Hepatocyte (in vitro differentiated cells): Measurements from ENCODE around the gene NELFB. TPM values are rescaled to one million over a fixed set of nuclear protein-coding genes. Genes with fewer than 3 reads are reported as not detected.

Source experiments
- DNase-seq: peaks from one replicate; pipeline ENCODE4 v3.0.0-alpha.2; 2016; ENCODE audit warnings: low spot score
- H2AFZ ChIP-seq: fragments of 200-600 bp; sonication (generic); 2 replicates; pipeline ENCODE4 v1.6.0; 2016; ENCODE audit warnings: antibody characterized with exemption, mild to moderate bottlenecking
- H3K27ac ChIP-seq: fragments of 200-600 bp; sonication (generic); 2 replicates; pipeline ENCODE4 v1.5.1; 2016; ENCODE audit warnings: mild to moderate bottlenecking
- H3K27me3 ChIP-seq: fragments of 200-600 bp; sonication (generic); 2 replicates; pipeline ENCODE4 v1.6.1; 2016
- H3K36me3 ChIP-seq: fragments of 200-600 bp; sonication (generic); replicated peaks from 2 replicates; pipeline ENCODE4 v1.5.1; 2016; ENCODE audit warnings: low read depth; ENCODE audit not compliant: insufficient read depth
- H3K4me1 ChIP-seq: fragments of 200-600 bp; sonication (generic); 2 replicates; pipeline ENCODE4 v1.5.1; 2016; ENCODE audit warnings: mild to moderate bottlenecking, moderate library complexity; ENCODE audit not compliant: insufficient read depth
- H3K4me2 ChIP-seq: fragments of 200-600 bp; sonication (generic); 2 replicates; pipeline ENCODE4 v1.6.0; 2016
- H3K4me3 ChIP-seq: fragments of 200-600 bp; sonication (generic); 2 replicates; pipeline ENCODE4 v1.5.1; 2016; ENCODE audit warnings: mild to moderate bottlenecking
- H3K79me2 ChIP-seq: fragments of 200-600 bp; sonication (generic); 2 replicates; pipeline ENCODE4 v1.6.0; 2017; ENCODE audit warnings: mild to moderate bottlenecking
- H3K9me2 ChIP-seq: fragments of 200-600 bp; sonication (generic); replicated peaks from 2 replicates; pipeline ENCODE4 v1.6.0; 2017; ENCODE audit warnings: mild to moderate bottlenecking; ENCODE audit not compliant: insufficient read depth
- H3K9me3 ChIP-seq: fragments of 200-600 bp; sonication (generic); 2 replicates; pipeline ENCODE4 v1.5.1; 2016; ENCODE audit warnings: low read depth, mild to moderate bottlenecking
- H4K20me1 ChIP-seq: fragments of 200-600 bp; sonication (generic); 2 replicates; pipeline ENCODE4 v1.6.0; 2016; ENCODE audit warnings: mild to moderate bottlenecking; ENCODE audit not compliant: insufficient read depth, poor library complexity, severe bottlenecking
- CTCF ChIP-seq: fragments of 200-600 bp; sonication (generic); IDR thresholded peaks from 2 replicates; pipeline ENCODE4 v1.5.1; 2016; ENCODE audit warnings: antibody characterized with exemption, mild to moderate bottlenecking; ENCODE audit not compliant: poor library complexity
- EZH2 ChIP-seq: fragments of 200-600 bp; sonication (generic); IDR thresholded peaks from 2 replicates; pipeline ENCODE4 v1.6.1; 2016; ENCODE audit warnings: antibody characterized with exemption, mild to moderate bottlenecking, borderline replicate concordance
- EZH2phosphoT487 ChIP-seq: fragments of 200-600 bp; sonication (generic); IDR thresholded peaks from one replicate; pipeline ENCODE4 v1.6.1; 2018; ENCODE audit warnings: antibody characterized with exemption, mild to moderate bottlenecking, low read depth, moderate library complexity; ENCODE audit not compliant: unreplicated experiment, severe bottlenecking
- WGBS: methylation state at CpG from one replicate; pipeline ENCODE4 v1.1.6; 2016; ENCODE audit warnings: low lambda C conversion rate; ENCODE audit errors: missing lambda C conversion rate; 5-methylcytosine and 5-hydroxymethylcytosine counted together
- polyA plus RNA-seq: library from polyadenylated mRNA; unstranded; fragments of >200 nt; fragmentation: Nextera tagmentation; extraction: Ambion mirVana; gene quantifications from 2 replicates; pipeline ENCODE4 v1.2.1, GENCODE V29; 2016
- total RNA-seq: library from RNA; depleted of rRNA; stranded (reverse); fragments of >200 nt; gene quantifications from 2 replicates; pipeline ENCODE4 v1.2.3, GENCODE V29; 2014

The NELFB gene
- total and polyA plus RNA-seq, 2 experiments from 2014 or later: 41.4 to 63.5 TPM

DNA sequence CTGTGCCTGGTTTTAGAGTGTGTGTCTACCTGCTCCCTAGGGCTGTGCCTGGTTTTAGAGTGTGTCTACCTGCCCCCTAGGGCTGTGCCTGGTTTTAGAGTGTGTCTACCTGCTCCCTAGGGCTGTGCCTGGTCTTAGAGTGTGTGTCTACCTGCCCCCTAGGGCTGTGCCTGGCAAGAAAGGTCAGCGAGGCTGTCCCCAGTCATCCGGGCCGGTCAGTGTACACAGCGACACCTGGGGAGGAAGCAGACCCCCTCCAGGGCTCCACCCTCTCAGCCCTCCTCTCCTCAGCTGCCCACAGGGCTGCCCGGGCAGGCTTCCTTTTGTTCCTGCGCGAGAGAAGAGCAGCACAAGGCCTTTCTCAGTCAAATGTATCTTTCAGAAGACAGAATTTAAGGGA, 42.8 kb downstream of the NELFB start:
- H3K36me3 ChIP-seq: no peaks in the 10 kb centered on the region
- WGBS: 56% methylated on average over 7 of the region's 7 CpGs
- H3K4me3 ChIP-seq: no peak overlapping the region
- H4K20me1 ChIP-seq: peaks cover 3% of the 10 kb centered on the region
- no peak for DNase-seq
- H3K4me1 ChIP-seq: peaks cover 61% of the 10 kb centered on the region
- no peaks in the 10 kb centered on the region for H3K27me3 ChIP-seq
- TF ChIP-seq EZH2phosphoT487: no peak
- TF ChIP-seq EZH2: no peak
- no peak for TF ChIP-seq CTCF
- peak overlapping the region; percentile 20 for H3K27ac ChIP-seq
- no peak overlapping the region for H3K4me2 ChIP-seq
- H2AFZ ChIP-seq: no peak overlapping the region
- no peaks in the 10 kb centered on the region for H3K9me2 ChIP-seq
- peaks cover 9% of the 10 kb centered on the region for H3K79me2 ChIP-seq
- H3K9me3 ChIP-seq: no peaks in the 10 kb centered on the region

DNA sequence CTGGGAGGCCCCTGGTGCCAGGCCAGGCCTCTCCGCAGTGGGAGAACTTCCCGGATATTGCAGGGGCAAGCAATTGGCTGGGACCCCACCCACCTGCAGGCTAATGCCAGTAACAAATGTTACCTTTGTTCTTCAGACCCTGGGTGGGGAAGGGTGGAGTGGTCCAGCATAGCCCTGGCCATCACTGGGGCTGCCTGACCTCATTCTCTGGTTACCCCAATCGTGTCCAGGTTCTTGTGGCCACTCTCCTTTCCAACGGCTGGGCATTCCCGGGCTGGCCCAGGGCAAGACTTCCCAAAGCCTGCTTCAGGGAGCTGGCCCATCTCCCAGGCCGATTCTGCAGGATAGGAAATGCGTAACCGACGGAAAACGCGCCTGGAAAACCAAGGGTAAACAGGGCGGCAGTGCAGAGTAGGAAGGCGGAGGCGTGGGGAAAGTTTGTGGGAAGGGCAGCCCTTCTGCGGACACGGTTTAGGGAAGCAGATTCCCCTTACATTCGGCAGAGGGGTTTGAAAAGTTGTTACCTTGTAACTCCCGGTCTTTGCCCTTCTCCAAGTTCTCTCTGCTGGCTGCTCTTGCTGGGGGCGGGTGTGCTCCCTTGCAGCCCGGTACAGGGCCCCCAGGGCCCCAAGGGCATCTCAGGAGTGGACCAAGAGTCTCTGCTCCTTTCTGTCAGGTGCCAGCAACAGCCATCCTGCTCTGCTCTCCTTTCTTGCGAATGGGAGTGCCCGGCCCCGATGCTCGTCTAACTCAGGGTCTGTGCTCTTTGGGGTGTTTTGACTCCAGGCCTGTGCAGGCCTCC, 43.5 kb downstream of the NELFB start:
- no peaks in the 10 kb centered on the region for H3K36me3 ChIP-seq
- no peak overlapping the region for H2AFZ ChIP-seq
- peaks cover 3% of the 10 kb centered on the region for H4K20me1 ChIP-seq
- H3K9me2 ChIP-seq: no peaks in the 10 kb centered on the region
- no peak overlapping the region for H3K4me3 ChIP-seq
- peaks cover 9% of the 10 kb centered on the region for H3K79me2 ChIP-seq
- H3K27me3 ChIP-seq: no peaks in the 10 kb centered on the region
- TF ChIP-seq EZH2phosphoT487: no peak
- TF ChIP-seq CTCF: no peak
- TF ChIP-seq EZH2: no peak
- peaks cover 62% of the 10 kb centered on the region for H3K4me1 ChIP-seq
- peak overlapping the region; percentile 20 for H3K27ac ChIP-seq
- no peak for DNase-seq
- no peaks in the 10 kb centered on the region for H3K9me3 ChIP-seq
- 61% methylated on average over 24 of the region's 24 CpGs for WGBS
- peak overlapping the region; percentile 90 for H3K4me2 ChIP-seq

DNA sequence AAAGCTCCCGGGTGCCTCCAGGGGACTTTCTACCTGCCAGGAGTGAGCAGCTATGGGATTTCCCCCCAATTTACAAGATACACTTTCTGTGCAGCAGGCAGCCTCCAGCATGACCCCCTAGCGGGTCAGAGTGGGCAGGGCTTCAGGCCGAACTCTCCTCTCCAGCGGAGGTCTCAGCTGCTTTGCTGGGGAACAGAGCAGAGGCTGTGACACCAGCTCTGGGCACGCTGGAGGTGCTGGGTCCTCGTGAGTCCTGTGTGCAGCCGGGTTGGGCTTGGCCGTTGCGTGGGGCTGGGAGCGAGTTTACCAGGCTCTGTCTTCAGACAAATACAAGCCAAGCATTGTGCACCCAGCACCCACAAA, 44.1 kb downstream of the NELFB start:
- Histone ChIP-seq H2AFZ (no peak overlapping the region), H4K20me1 (peaks cover 3% of the 10 kb centered on the region), H3K9me2 (no peaks in the 10 kb centered on the region), H3K36me3 (no peaks in the 10 kb centered on the region), H3K9me3 (no peaks in the 10 kb centered on the region), H3K27me3 (no peaks in the 10 kb centered on the region), H3K27ac (no peak overlapping the region), H3K79me2 (peaks cover 9% of the 10 kb centered on the region), H3K4me2 (peak overlapping the region; percentile 90), H3K4me3 (no peak overlapping the region), H3K4me1 (peaks cover 62% of the 10 kb centered on the region)
- DNase-seq: no peak
- 47% methylated on average over 10 of the region's 10 CpGs for WGBS
- no peak for TF ChIP-seq CTCF
- no peak for TF ChIP-seq EZH2
- TF ChIP-seq EZH2phosphoT487: no peak
